ENCODE results near the gene INPP5A. TPM values are rescaled to one million over a fixed set of nuclear protein-coding genes. Genes with fewer than 3 reads are reported as not detected.

INPP5A gene
- total RNA-seq, 3 donors from 2014 or later = 26.6 to 50.6 (median 38.7) TPM

DNA sequence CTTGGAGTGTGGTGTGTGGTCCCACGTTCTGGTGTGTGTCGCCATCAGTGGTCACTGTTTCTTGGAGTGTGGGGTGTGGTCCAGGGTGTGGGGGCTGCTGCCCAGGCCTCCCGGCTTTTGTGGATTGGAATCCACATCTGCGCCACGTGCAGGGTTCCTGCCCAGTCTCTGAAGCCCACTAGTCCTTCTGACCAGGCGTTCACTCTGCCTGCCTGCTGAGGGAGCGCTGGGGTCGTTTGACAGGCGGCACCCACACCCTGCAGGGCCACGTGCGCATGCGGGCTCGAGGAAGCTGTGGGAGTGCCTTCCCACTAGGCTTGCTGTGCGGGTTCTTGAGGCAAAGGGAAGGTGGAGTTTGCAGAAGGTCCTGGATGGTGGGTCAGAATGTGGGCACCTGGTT, 51.4 kb downstream of the INPP5A start:
- Histone ChIP-seq H3K27me3 (no peaks in the 10 kb centered on the region), H3K9me3 (no peaks in the 10 kb centered on the region), H3K4me1 (no peaks in the 10 kb centered on the region), H3K36me3 (no peaks in the 10 kb centered on the region), H3K27ac (no peak overlapping the region), H3K4me3 (no peak overlapping the region)
- TF ChIP-seq, protein P1, sequence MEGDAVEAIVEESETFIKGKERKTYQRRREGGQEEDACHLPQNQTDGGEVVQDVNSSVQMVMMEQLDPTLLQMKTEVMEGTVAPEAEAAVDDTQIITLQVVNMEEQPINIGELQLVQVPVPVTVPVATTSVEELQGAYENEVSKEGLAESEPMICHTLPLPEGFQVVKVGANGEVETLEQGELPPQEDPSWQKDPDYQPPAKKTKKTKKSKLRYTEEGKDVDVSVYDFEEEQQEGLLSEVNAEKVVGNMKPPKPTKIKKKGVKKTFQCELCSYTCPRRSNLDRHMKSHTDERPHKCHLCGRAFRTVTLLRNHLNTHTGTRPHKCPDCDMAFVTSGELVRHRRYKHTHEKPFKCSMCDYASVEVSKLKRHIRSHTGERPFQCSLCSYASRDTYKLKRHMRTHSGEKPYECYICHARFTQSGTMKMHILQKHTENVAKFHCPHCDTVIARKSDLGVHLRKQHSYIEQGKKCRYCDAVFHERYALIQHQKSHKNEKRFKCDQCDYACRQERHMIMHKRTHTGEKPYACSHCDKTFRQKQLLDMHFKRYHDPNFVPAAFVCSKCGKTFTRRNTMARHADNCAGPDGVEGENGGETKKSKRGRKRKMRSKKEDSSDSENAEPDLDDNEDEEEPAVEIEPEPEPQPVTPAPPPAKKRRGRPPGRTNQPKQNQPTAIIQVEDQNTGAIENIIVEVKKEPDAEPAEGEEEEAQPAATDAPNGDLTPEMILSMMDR (IDR thresholded peaks at IDR 0.05) = no peak
- TF ChIP-seq POLR2A (IDR thresholded peaks at IDR 0.05) = no peak
- no peak for DNase-seq (ENCODE audit: low spot score in 2 of 2)
- intact Hi-C loops (cut with DNase I; ENCODE audit: low total_unique reads) = no loop called here

DNA sequence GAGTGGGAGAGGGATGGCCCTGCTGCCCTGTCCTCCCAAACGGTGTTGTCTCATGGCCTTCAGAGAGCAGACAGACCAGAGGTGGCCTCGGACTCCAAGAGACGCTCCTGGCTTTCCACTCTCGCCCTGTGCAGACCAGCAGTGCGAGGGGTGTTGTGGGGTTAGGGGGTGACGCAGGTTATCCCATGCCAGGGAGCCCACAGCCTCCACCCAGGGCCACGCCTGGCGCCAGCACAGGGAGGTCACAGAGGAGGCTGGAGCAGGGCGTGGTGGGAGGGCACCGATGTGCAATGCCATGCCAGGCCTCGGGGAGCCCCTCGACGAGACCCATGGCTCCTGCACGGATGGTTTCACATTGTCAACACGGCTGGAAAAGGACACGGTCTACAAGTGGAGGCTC, 52.1 kb downstream of the INPP5A start:
- no peak overlapping the region for H3K27ac ChIP-seq
- H3K4me3 ChIP-seq = no peak overlapping the region
- H3K36me3 ChIP-seq = no peaks in the 10 kb centered on the region
- no peaks in the 10 kb centered on the region for H3K27me3 ChIP-seq
- H3K9me3 ChIP-seq = no peaks in the 10 kb centered on the region
- intact Hi-C loops (cut with DNase I; ENCODE audit: low total_unique reads) = no loop called here
- no peaks in the 10 kb centered on the region for H3K4me1 ChIP-seq
- DNase-seq (ENCODE audit: low spot score in 2 of 2) = no peak
- no peak for TF ChIP-seq POLR2AphosphoS5 (IDR thresholded peaks at IDR 0.05)
- TF ChIP-seq, protein P1 (IDR thresholded peaks at IDR 0.05) = no peak
- no peak for TF ChIP-seq POLR2A (IDR thresholded peaks at IDR 0.05)

DNA sequence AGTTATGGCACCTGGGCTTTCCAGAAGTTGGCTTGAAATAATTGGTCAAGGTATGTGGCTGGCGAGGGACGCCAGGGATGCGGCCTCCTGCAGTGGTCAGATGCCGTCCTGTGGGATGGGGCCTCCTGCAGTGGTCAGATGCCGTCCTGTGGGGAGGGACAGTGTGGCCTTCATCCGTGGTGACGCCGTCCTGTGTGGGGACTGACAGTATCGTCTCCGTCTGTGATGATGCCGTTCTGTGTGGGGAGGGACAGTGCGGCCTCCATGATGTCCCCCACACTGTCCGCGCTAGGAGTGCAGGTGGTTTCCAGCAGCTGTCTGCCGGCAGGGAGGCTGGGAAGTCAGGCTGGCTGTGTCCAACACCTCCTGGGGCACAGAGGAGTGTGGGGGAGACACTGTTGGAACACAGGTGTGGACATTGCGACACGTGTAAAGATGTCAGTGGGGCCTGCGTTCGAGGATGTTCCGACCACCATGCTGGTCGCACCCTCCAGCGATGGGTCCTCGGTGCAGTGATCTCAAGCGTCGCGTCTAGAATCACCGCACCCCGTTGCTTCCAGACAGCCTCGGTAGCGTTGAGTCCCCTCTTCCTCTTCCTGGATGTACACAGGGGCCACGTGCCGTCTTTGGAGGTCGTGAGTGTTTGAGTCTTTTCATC, 52.6 kb downstream of the INPP5A start:
- no peak overlapping the region for H3K27ac ChIP-seq
- no peaks in the 10 kb centered on the region for H3K27me3 ChIP-seq
- intact Hi-C loops (cut with DNase I; ENCODE audit: low total_unique reads) = no loop called here
- no peaks in the 10 kb centered on the region for H3K9me3 ChIP-seq
- TF ChIP-seq POLR2AphosphoS5 (IDR thresholded peaks at IDR 0.05) (no peak), POLR2A (IDR thresholded peaks at IDR 0.05) (no peak)
- TF ChIP-seq, protein P1 (IDR thresholded peaks at IDR 0.05) = no peak
- no peaks in the 10 kb centered on the region for H3K4me1 ChIP-seq
- H3K4me3 ChIP-seq = no peak overlapping the region
- no peaks in the 10 kb centered on the region for H3K36me3 ChIP-seq
- no peak for DNase-seq (ENCODE audit: low spot score in 2 of 2)

DNA sequence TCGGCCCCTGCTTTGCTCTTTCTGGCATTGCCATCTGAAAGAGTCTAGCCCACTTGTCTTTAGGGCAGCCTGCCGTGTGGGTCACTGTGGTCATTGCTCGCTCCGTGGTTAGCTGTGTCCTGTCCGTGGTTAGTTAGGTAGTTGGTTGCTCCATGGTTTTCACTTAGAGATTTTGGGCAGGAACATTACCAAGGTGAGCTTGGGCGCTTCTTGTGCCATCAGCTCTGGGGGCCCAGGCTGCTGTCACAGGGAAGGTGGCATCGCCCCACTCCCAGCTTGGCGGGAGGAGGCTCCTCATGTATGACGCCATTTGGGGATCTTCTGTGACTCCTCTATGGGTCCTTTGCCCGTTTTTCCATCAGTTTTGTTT, 53.1 kb downstream of the INPP5A start:
- DNase-seq (ENCODE audit: low spot score in 2 of 2) = no peak
- intact Hi-C loops (cut with DNase I; ENCODE audit: low total_unique reads) = no loop called here
- Histone ChIP-seq H3K27ac (no peak overlapping the region), H3K4me3 (no peak overlapping the region), H3K27me3 (no peaks in the 10 kb centered on the region), H3K4me1 (no peaks in the 10 kb centered on the region), H3K9me3 (no peaks in the 10 kb centered on the region), H3K36me3 (no peaks in the 10 kb centered on the region)
- TF ChIP-seq, protein P1 (IDR thresholded peaks at IDR 0.05) = no peak
- TF ChIP-seq POLR2AphosphoS5 (IDR thresholded peaks at IDR 0.05) (no peak), POLR2A (IDR thresholded peaks at IDR 0.05) (no peak)

DNA sequence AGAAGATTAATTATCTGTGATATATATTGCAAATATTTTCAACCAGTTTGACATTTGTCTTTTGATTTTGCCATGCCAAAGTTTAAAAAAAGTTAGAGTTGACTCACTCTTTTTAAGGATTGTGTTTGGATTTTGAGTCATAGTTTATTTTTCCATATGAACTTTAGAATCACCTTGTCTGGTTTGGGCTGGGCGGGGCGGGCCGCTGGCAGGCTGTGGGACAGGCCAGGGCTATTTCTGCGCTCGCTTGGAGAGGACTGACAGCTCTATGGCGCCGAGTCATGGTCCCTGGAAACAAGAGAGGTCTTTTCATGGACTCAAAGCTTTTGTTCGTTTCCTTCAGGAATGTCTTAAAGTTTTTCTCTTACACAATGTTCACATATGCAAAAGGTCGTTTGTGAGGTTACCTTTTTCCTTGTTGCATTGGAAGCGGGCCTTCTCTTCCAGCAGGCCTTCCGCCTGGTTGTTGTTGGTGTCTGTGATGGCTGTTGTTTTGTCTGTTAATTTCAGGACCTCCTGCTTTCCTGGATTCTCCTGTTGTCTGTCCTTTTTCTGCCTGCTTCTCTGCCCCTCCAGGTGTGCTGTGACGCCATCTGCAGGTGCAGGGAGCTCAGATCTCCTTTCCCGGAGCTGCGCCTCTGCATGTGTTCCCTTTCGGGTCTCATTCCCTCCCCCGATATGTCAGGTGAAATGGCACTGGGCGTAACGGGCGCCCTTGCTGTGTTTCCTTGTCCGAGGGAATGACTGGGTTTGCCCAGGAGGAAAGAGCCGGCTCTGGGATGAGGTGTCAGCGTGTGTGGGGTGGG, 53.8 kb downstream of the INPP5A start:
- H3K27ac ChIP-seq = no peak overlapping the region
- no peaks in the 10 kb centered on the region for H3K4me1 ChIP-seq
- TF ChIP-seq, protein P1 (IDR thresholded peaks at IDR 0.05) = no peak
- TF ChIP-seq POLR2A (IDR thresholded peaks at IDR 0.05) (no peak), POLR2AphosphoS5 (IDR thresholded peaks at IDR 0.05) (no peak)
- no peaks in the 10 kb centered on the region for H3K36me3 ChIP-seq
- DNase-seq (ENCODE audit: low spot score in 2 of 2) = no peak
- intact Hi-C loops (cut with DNase I; ENCODE audit: low total_unique reads) = no loop called here
- no peaks in the 10 kb centered on the region for H3K9me3 ChIP-seq
- no peaks in the 10 kb centered on the region for H3K27me3 ChIP-seq
- no peak overlapping the region for H3K4me3 ChIP-seq
